H1 (cell line): ENCODE data around the gene NDUFS3. TPM values are rescaled to one million over a fixed set of nuclear protein-coding genes. Genes with fewer than 3 reads are reported as not detected.

Experiments
- FOSL1 ChIP-seq: IDR thresholded peaks from 2 replicates; pipeline ENCODE4 v1.6.1; 2011; ENCODE audit warnings: mild to moderate bottlenecking, low read depth, low read length, moderate library complexity; ENCODE audit not compliant: insufficient read depth
- SAP30 ChIP-seq: fragments of 300-600 bp; sonication (generic); IDR thresholded peaks from 2 replicates; pipeline ENCODE4 v1.7.1; 2012; ENCODE audit warnings: low read length, moderate library complexity, mild to moderate bottlenecking, inconsistent platforms; ENCODE audit not compliant: insufficient read depth, insufficient replicate concordance
- polyA plus RNA-seq, 7 experiments: library from polyadenylated mRNA; depleted of rRNA in 3 of 7; stranded (reverse) in 5 of 7; unstranded in 2 of 7; fragments of >200 nt in 5 of 7; fragments of 200-250 nt in 2 of 7; gene quantifications; 1 replicate in 5 of 7; 2 replicates in 1 of 7; 4 replicates in 1 of 7; pipeline versions ENCODE4 v1.2.1 to v1.2.3, GENCODE V29; 2011 to 2013; ENCODE audit warnings: missing spikeins in 2 of 7, mixed read lengths in 2 of 7
- total RNA-seq: library from RNA; stranded (reverse); fragmentation: NEBNext Ultra II Directional; extraction: Animal tissue kit (Norgen Biotek cat#: 25700); gene quantifications from 2 replicates; pipeline ENCODE4 v1.2.1, GENCODE V29; 2021
- TF ChIP-seq, protein P1 (sequence below): IDR thresholded peaks from 2 replicates; pipeline ENCODE4 v1.6.1; 2012; ENCODE audit warnings: low read length, inconsistent platforms
- TF ChIP-seq, protein P2 (sequence below): IDR thresholded peaks from 2 replicates; pipeline ENCODE4 v1.6.1; 2011; ENCODE audit warnings: low read length, improper control_type of control experiment

The NDUFS3 gene
- total and polyA plus RNA-seq, 2 of the 8 experiments (the other 6 are each of a cell fraction or from before 2014, with no cell fraction given) = 135 to 241 TPM

DNA sequence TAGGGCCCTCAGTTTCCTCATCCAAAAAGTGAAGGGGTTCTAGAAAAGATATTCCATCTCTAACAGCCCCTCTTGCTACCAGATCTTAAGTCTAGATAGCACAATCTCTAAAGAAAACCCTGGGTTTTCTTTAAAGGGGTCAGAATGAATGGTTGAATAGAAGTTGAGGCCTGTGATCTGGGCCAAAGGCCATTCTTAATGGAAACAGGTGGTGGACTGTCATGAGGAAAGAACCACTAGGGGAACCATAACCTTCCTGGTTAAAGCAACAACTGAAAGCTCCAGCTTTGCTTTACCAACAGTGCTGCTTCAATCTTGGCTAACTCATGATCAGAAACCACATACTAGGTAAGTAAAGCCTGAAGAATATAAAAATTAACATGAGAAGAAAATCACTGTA, 27.8 kb upstream of the NDUFS3 start (continued):
- no peak for TF ChIP-seq FOSL1
- TF ChIP-seq, protein P1, sequence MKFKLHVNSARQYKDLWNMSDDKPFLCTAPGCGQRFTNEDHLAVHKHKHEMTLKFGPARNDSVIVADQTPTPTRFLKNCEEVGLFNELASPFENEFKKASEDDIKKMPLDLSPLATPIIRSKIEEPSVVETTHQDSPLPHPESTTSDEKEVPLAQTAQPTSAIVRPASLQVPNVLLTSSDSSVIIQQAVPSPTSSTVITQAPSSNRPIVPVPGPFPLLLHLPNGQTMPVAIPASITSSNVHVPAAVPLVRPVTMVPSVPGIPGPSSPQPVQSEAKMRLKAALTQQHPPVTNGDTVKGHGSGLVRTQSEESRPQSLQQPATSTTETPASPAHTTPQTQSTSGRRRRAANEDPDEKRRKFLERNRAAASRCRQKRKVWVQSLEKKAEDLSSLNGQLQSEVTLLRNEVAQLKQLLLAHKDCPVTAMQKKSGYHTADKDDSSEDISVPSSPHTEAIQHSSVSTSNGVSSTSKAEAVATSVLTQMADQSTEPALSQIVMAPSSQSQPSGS = no peak
- TF ChIP-seq, protein P2, sequence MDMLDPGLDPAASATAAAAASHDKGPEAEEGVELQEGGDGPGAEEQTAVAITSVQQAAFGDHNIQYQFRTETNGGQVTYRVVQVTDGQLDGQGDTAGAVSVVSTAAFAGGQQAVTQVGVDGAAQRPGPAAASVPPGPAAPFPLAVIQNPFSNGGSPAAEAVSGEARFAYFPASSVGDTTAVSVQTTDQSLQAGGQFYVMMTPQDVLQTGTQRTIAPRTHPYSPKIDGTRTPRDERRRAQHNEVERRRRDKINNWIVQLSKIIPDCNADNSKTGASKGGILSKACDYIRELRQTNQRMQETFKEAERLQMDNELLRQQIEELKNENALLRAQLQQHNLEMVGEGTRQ = no peak
- TF ChIP-seq SAP30 = no peak
